Right atrium auricular region (tissue), 2 donors: ENCODE measurements around the gene FAM227A. TPM values are rescaled to one million over a fixed set of nuclear protein-coding genes. Genes with fewer than 3 reads are reported as not detected.

Source experiments
- DNase-seq: peaks from one replicate; pipeline ENCODE4 v3.0.0-alpha.2; 2019; ENCODE audit warnings: low spot score
- H3K27ac ChIP-seq, 2 donors: fragments of 200-600 bp; sonication (generic); 1 replicate in 1 of 2; 2 replicates in 1 of 2; pipeline ENCODE4 v1.5.1; 2016 to 2019
- H3K27me3 ChIP-seq, 2 donors: fragments of 200-600 bp; sonication (generic); one replicate each; pipeline versions ENCODE4 v1.5.1 to v1.6.0; 2017 to 2019
- H3K36me3 ChIP-seq: fragments of 200-600 bp; sonication (generic); one replicate; pipeline ENCODE4 v1.5.1; 2016
- H3K4me1 ChIP-seq, 2 donors: fragments of 200-600 bp; sonication (generic); one replicate each; pipeline versions ENCODE4 v1.5.1 to v1.6.0; 2017 to 2019
- H3K4me3 ChIP-seq, 2 donors: fragments of 200-600 bp; sonication (generic); 1 replicate in 1 of 2; 2 replicates in 1 of 2; pipeline ENCODE4 v1.5.1; 2017 to 2019; ENCODE audit warnings: mild to moderate bottlenecking in 1 of 2, moderate library complexity in 1 of 2
- H3K9me3 ChIP-seq, 2 donors: fragments of 200-600 bp; sonication (generic); one replicate each; pipeline ENCODE4 v1.5.1; 2019
- total RNA-seq, 2 donors: library from RNA; depleted of rRNA; stranded (reverse); fragments of >200 nt; gene quantifications; one replicate each; pipeline ENCODE4 v1.1.0, GENCODE V29; 2016
- TF ChIP-seq, protein P1 (sequence below), 2 donors: fragments of 200-600 bp; sonication (generic); IDR thresholded peaks; one replicate each; pipeline ENCODE4 v1.5.1; 2019; ENCODE audit warnings: antibody characterized with exemption in 2 of 2

The FAM227A gene
- total RNA-seq, 2 donors from 2014 or later, result 0.70 to 1.1 TPM

DNA sequence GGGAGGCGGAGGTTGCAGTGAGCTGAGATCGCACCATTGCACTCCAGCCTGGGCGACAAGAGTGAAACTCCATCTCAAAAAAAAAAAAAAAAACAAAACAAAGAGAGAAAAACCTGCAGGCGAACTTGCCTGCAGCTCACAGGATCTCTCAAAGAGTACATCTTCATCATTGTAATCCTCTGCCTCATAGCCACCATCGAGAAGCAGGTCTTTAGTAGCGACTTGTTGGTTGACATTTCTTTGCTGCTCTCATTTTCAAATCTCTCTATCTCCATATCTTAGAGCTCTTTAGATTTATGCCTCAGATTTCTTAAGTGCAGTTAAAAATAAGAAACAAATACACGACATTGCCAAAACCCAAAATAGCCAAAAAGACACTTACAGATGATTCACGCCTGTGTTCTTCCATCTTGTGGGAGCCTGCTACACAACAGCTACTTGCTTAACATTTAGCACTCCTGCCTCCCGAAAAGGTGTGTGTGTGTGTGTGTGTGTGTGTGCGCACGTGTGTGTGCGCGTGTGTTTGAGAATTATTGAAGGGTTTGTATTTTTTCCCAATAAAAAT is 14.6 kb downstream of the FAM227A start:
- H3K4me3 ChIP-seq, result no peak overlapping the region
- no peak overlapping the region for H3K27ac ChIP-seq
- H3K36me3 ChIP-seq, result no peaks in the 10 kb centered on the region
- H3K9me3 ChIP-seq, result no peaks in the 10 kb centered on the region
- no peak for DNase-seq
- TF ChIP-seq, protein P1, sequence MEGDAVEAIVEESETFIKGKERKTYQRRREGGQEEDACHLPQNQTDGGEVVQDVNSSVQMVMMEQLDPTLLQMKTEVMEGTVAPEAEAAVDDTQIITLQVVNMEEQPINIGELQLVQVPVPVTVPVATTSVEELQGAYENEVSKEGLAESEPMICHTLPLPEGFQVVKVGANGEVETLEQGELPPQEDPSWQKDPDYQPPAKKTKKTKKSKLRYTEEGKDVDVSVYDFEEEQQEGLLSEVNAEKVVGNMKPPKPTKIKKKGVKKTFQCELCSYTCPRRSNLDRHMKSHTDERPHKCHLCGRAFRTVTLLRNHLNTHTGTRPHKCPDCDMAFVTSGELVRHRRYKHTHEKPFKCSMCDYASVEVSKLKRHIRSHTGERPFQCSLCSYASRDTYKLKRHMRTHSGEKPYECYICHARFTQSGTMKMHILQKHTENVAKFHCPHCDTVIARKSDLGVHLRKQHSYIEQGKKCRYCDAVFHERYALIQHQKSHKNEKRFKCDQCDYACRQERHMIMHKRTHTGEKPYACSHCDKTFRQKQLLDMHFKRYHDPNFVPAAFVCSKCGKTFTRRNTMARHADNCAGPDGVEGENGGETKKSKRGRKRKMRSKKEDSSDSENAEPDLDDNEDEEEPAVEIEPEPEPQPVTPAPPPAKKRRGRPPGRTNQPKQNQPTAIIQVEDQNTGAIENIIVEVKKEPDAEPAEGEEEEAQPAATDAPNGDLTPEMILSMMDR (IDR thresholded peaks at IDR 0.05), result no peak
- no peaks in the 10 kb centered on the region for H3K4me1 ChIP-seq
- H3K27me3 ChIP-seq, result no peaks in the 10 kb centered on the region

GRCh38 chr22:38638728-38639127 is 17.5 kb downstream of the FAM227A start:
- Histone ChIP-seq H3K36me3 (no peaks in the 10 kb centered on the region), H3K27me3 (no peaks in the 10 kb centered on the region), H3K4me3 (no peak overlapping the region), H3K27ac (no peak overlapping the region), H3K4me1 (no peaks in the 10 kb centered on the region), H3K9me3 (no peaks in the 10 kb centered on the region)
- no peak for DNase-seq
- TF ChIP-seq, protein P1 (IDR thresholded peaks at IDR 0.05), result no peak

GRCh38 chr22:38638216-38638615 is 18.0 kb downstream of the FAM227A start:
- H3K27ac ChIP-seq, result no peak overlapping the region
- no peaks in the 10 kb centered on the region for H3K27me3 ChIP-seq
- DNase-seq, result no peak
- no peak overlapping the region for H3K4me3 ChIP-seq
- TF ChIP-seq, protein P1 (IDR thresholded peaks at IDR 0.05), result no peak
- no peaks in the 10 kb centered on the region for H3K9me3 ChIP-seq
- H3K36me3 ChIP-seq, result no peaks in the 10 kb centered on the region
- H3K4me1 ChIP-seq, result no peaks in the 10 kb centered on the region

GRCh38 chr22:38632528-38632927 is 23.7 kb downstream of the FAM227A start:
- no peak overlapping the region for H3K4me3 ChIP-seq
- no peaks in the 10 kb centered on the region for H3K36me3 ChIP-seq
- H3K9me3 ChIP-seq, result no peaks in the 10 kb centered on the region
- TF ChIP-seq, protein P1 (IDR thresholded peaks at IDR 0.05), result no peak
- H3K27ac ChIP-seq, result no peak overlapping the region
- no peaks in the 10 kb centered on the region for H3K27me3 ChIP-seq
- DNase-seq, result no peak
- no peaks in the 10 kb centered on the region for H3K4me1 ChIP-seq

- no peaks in the 10 kb centered on the region for H3K36me3 ChIP-seq
- no peak for DNase-seq
- no peak overlapping the region for H3K27ac ChIP-seq
- TF ChIP-seq, protein P1 (IDR thresholded peaks at IDR 0.05), result no peak
- no peaks in the 10 kb centered on the region for H3K27me3 ChIP-seq
- no peaks in the 10 kb centered on the region for H3K4me1 ChIP-seq
- no peak overlapping the region for H3K4me3 ChIP-seq
- H3K9me3 ChIP-seq, result no peaks in the 10 kb centered on the region
Measured at GRCh38 chr22:38631724-38632123, 24.5 kb downstream of the FAM227A start.

- H3K27me3 ChIP-seq, result no peaks in the 10 kb centered on the region
- no peak overlapping the region for H3K27ac ChIP-seq
- DNase-seq, result no peak
- no peaks in the 10 kb centered on the region for H3K4me1 ChIP-seq
- H3K4me3 ChIP-seq, result no peak overlapping the region
- no peaks in the 10 kb centered on the region for H3K9me3 ChIP-seq
- TF ChIP-seq, protein P1 (IDR thresholded peaks at IDR 0.05), result no peak
- no peaks in the 10 kb centered on the region for H3K36me3 ChIP-seq
Measured at GRCh38 chr22:38629108-38629507, 27.1 kb downstream of the FAM227A start.
